ENCODE data around the gene INSYN2B. TPM values are rescaled to one million over a fixed set of nuclear protein-coding genes. Genes with fewer than 3 reads are reported as not detected.

The INSYN2B gene
- total RNA-seq, 3 donors from 2014 or later (not counting 1 experiment from before 2014, with no cell fraction given), result not detected

DNA sequence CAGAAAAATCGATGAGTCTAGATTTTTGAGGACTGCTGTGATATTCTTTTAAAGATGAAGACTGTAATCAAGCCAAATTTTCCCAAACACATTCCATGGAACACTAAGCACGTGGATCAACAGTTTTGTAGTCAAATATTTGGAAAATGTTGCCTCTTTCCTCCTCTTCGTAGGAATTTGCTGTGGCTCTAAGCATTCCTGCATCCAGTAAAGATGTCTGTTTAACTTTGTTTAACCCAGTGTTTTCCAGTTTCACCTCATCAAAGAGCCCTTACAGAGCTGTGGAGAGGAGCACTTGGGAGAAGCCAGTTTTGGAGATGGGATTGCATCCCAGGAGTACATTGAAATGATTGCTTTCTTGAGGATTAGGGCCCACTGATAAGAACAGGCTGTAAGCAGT is 58.9 kb downstream of the INSYN2B start:
- TF ChIP-seq, protein P1, sequence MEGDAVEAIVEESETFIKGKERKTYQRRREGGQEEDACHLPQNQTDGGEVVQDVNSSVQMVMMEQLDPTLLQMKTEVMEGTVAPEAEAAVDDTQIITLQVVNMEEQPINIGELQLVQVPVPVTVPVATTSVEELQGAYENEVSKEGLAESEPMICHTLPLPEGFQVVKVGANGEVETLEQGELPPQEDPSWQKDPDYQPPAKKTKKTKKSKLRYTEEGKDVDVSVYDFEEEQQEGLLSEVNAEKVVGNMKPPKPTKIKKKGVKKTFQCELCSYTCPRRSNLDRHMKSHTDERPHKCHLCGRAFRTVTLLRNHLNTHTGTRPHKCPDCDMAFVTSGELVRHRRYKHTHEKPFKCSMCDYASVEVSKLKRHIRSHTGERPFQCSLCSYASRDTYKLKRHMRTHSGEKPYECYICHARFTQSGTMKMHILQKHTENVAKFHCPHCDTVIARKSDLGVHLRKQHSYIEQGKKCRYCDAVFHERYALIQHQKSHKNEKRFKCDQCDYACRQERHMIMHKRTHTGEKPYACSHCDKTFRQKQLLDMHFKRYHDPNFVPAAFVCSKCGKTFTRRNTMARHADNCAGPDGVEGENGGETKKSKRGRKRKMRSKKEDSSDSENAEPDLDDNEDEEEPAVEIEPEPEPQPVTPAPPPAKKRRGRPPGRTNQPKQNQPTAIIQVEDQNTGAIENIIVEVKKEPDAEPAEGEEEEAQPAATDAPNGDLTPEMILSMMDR (IDR thresholded peaks at IDR 0.05), result no peak
- Histone ChIP-seq H3K27ac (ENCODE audit: low read length) (no peak overlapping the region), H3K4me3 (ENCODE audit: low read length) (no peak overlapping the region), H3K36me3 (ENCODE audit: control insufficient read depth, insufficient read depth, low read length) (peaks cover 2% of the 10 kb centered on the region), H3K9me3 (ENCODE audit: control insufficient read depth, insufficient read depth, low read length) (no peaks in the 10 kb centered on the region), H3K4me1 (ENCODE audit: control insufficient read depth, insufficient read depth, low read length) (no peaks in the 10 kb centered on the region), H3K27me3 (ENCODE audit: control insufficient read depth, insufficient read depth, low read length) (no peaks in the 10 kb centered on the region)
- Mint-ChIP-seq H3K4me3 (no peak overlapping the region), H3K27ac (no peak overlapping the region), H3K4me1 (peaks cover 29 to 41% of the 10 kb centered on the region in 2 donors), H3K9me3 (no peaks in the 10 kb centered on the region), H3K36me3 (no peaks in the 10 kb centered on the region), H3K27me3 (ENCODE audit: low read depth in 2 of 2) (no peaks in the 10 kb centered on the region)
- no peak for DNase-seq
- ATAC-seq, result no peak
- whole genome bisulfite sequencing (ENCODE audit: insufficient coverage), result 100% methylated on average over 2 of the region's 3 CpGs
- intact Hi-C loops (cut with micrococcal nuclease), result no loop called here

DNA sequence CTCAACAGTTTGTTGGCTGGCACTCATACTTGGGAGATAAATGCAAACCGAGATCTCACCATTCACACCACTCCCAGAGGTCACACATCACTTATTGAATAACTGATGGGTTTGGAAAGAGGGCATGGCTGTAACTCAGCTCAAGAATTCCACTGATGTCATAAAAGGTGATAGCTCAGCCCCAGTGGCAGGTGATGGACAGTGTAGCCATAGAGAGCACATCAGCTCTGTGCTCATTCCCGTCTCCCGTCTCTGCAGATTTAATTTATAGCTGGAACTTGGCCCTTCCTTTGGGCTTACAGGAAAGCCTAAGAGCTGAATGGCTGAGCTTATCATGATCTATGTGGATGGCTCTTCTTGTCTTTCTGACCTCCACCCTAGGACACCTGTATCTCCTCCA is 59.8 kb downstream of the INSYN2B start:
- H3K9me3 ChIP-seq (ENCODE audit: control insufficient read depth, insufficient read depth, low read length), result no peaks in the 10 kb centered on the region
- DNase-seq (no peak), ATAC-seq (no peak)
- Mint-ChIP-seq H3K27me3 (ENCODE audit: low read depth in 2 of 2) (no peaks in the 10 kb centered on the region), H3K27ac (no peak overlapping the region), H3K4me1 (peaks cover 24 to 32% of the 10 kb centered on the region in 2 donors), H3K4me3 (no peak overlapping the region), H3K36me3 (no peaks in the 10 kb centered on the region), H3K9me3 (no peaks in the 10 kb centered on the region)
- no peak overlapping the region for H3K27ac ChIP-seq (ENCODE audit: low read length)
- peaks cover 4% of the 10 kb centered on the region for H3K36me3 ChIP-seq (ENCODE audit: control insufficient read depth, insufficient read depth, low read length)
- no peaks in the 10 kb centered on the region for H3K27me3 ChIP-seq (ENCODE audit: control insufficient read depth, insufficient read depth, low read length)
- intact Hi-C loops (cut with micrococcal nuclease), result no loop called here
- H3K4me1 ChIP-seq (ENCODE audit: control insufficient read depth, insufficient read depth, low read length), result no peaks in the 10 kb centered on the region
- TF ChIP-seq, protein P1 (IDR thresholded peaks at IDR 0.05), result no peak
- H3K4me3 ChIP-seq (ENCODE audit: low read length), result no peak overlapping the region
- 100% methylated on average over 2 of the region's 3 CpGs for WGBS (ENCODE audit: insufficient coverage)

DNA sequence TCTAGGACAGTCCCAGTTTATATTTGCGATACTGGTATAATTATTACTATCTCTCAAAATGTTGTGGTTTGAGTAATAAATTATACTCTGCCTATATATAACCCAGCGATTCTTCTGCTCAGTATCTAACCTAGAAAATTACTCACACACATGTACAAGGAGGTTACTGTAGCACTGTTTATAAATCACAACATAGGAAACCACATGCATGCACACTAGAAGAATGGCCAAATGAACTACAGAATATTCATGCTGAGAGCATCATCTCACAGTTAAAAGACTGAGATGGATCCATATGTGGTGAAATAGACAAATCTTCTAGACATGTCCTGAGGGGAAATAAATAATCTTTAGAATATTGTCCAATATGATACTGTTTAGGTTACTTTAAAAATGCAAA is 62.1 kb downstream of the INSYN2B start:
- Histone ChIP-seq H3K27me3 (ENCODE audit: control insufficient read depth, insufficient read depth, low read length) (no peaks in the 10 kb centered on the region), H3K27ac (ENCODE audit: low read length) (no peak overlapping the region), H3K4me3 (ENCODE audit: low read length) (no peak overlapping the region), H3K4me1 (ENCODE audit: control insufficient read depth, insufficient read depth, low read length) (no peaks in the 10 kb centered on the region), H3K36me3 (ENCODE audit: control insufficient read depth, insufficient read depth, low read length) (peaks cover 4% of the 10 kb centered on the region), H3K9me3 (ENCODE audit: control insufficient read depth, insufficient read depth, low read length) (no peaks in the 10 kb centered on the region)
- DNase-seq (no peak), ATAC-seq (no peak)
- TF ChIP-seq, protein P1 (IDR thresholded peaks at IDR 0.05), result no peak
- no peaks in the 10 kb centered on the region for H3K36me3 Mint-ChIP-seq
- no peak overlapping the region for H3K4me3 Mint-ChIP-seq
- no peak overlapping the region for H3K27ac Mint-ChIP-seq
- H3K9me3 Mint-ChIP-seq, result no peaks in the 10 kb centered on the region
- WGBS (ENCODE audit: insufficient coverage), result no CpG with 5 or more reads among the region's 2 CpGs
- H3K27me3 Mint-ChIP-seq (ENCODE audit: low read depth in 2 of 2), result no peaks in the 10 kb centered on the region
- peaks cover 26 to 41% of the 10 kb centered on the region in 2 donors for H3K4me1 Mint-ChIP-seq
- intact Hi-C loops (cut with micrococcal nuclease), result no loop called here

DNA sequence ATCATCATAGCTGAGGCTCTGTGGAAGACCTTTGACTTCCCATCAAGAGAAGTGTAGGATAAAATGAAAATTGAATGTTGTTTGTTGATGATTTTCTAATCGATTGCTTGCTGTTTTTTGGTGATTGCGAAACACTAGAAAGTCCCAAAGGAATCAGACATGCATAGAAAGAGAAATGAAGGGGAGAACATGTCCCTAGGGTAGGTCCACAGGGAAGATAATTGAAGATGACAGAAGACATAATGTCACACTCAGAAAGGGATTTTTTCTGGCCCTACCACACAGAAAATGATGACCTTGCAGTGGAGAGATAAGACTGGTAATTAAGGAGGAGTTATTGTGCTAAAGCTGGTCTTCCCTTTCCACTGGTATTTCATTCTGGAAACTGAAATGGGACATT is 62.8 kb downstream of the INSYN2B start:
- 100% methylated on average over 2 of the region's 2 CpGs for WGBS (ENCODE audit: insufficient coverage)
- no peaks in the 10 kb centered on the region for H3K36me3 Mint-ChIP-seq
- intact Hi-C loops (cut with micrococcal nuclease), result no loop called here

More for the DNA sequence above, 62.8 kb downstream of the INSYN2B start:
- no peak for DNase-seq
- no peak overlapping the region for H3K4me3 Mint-ChIP-seq
- no peaks in the 10 kb centered on the region for H3K9me3 Mint-ChIP-seq
- ATAC-seq, result no peak
- Histone ChIP-seq H3K27me3 (ENCODE audit: control insufficient read depth, insufficient read depth, low read length) (no peaks in the 10 kb centered on the region), H3K27ac (ENCODE audit: low read length) (no peak overlapping the region), H3K36me3 (ENCODE audit: control insufficient read depth, insufficient read depth, low read length) (peaks cover 4% of the 10 kb centered on the region), H3K9me3 (ENCODE audit: control insufficient read depth, insufficient read depth, low read length) (no peaks in the 10 kb centered on the region), H3K4me3 (ENCODE audit: low read length) (no peak overlapping the region), H3K4me1 (ENCODE audit: control insufficient read depth, insufficient read depth, low read length) (no peaks in the 10 kb centered on the region)
- H3K27ac Mint-ChIP-seq, result no peak overlapping the region
- H3K27me3 Mint-ChIP-seq (ENCODE audit: low read depth in 2 of 2), result no peaks in the 10 kb centered on the region
- H3K4me1 Mint-ChIP-seq, result peaks cover 31 to 46% of the 10 kb centered on the region in 2 donors
- TF ChIP-seq, protein P1 (IDR thresholded peaks at IDR 0.05), result no peak

Data from natural killer cell (primary cell).